Coronary artery (tissue), 2 donors: ENCODE data around the gene PRDM16.

ENCODE experiments used
- DNase-seq: peaks from one replicate; pipeline ENCODE4 v3.0.0-alpha.2; 2017; ENCODE audit warnings: low spot score
- H3K27ac ChIP-seq, 2 donors: fragments of 200-600 bp; sonication (generic); one replicate each; pipeline ENCODE4 v1.5.1; 2016 to 2019
- H3K4me3 ChIP-seq: fragments of 200-600 bp; sonication (generic); 2 replicates; pipeline ENCODE4 v1.5.1; 2016; ENCODE audit warnings: mild to moderate bottlenecking, moderate library complexity
- TF ChIP-seq, protein P1 (sequence below): fragments of 200-600 bp; sonication (generic); IDR thresholded peaks from one replicate; pipeline ENCODE4 v1.5.1; 2019; ENCODE audit warnings: antibody characterized with exemption

PRDM16 gene

DNA sequence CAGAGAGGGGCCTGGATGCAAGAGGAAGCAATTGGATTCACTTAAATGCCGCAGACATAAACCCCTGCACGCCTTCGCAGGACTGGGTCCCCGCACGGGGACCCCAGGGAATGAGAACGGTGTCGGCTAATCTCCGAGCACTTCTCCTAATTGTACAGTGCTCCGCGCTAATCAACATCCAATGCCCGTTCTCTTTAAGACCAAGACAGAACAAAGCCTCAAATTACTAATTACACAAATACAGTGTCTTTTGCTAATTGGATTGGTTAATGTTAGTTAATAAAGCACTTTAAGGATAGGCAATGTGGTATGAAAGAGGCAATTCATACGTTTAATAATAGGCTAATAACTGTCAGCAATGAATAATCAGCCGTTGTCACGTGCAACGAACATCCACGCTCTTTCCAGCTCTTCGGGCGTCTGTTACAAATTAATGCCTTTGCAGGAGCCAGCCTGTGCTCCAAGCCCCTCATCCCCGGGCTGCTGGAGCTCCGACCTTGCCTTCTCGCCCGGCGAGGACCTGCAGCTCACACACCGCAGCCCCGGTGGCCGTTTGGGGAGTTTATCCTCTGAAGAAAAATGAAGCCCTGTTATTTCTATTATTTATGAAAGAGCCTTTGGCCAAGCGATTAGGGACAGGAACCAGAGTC lies 157.8 kb downstream of the PRDM16 start:
- H3K4me3 ChIP-seq: no peak overlapping the region
- DNase-seq: no peak

DNA sequence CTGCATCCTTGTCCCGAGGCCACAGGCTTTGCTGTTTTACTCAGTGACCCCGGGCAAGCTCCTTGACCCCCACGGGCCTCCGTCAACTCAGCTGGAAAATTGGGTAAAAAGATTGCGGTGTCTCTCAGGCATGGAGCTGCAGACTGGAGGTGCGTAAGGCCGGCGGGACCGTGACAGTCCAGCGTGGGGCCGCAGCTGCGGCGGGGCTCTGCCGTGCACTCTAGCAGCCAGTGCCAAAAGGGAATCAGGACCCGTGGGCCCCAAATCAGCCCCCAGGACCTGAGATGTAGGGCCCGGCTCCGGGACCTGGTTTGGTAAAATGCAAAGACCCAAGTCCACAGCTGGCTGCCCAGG lies 158.3 kb downstream of the PRDM16 start:
- H3K27ac ChIP-seq: no peak overlapping the region
- DNase-seq: no peak

More for the DNA sequence above, 157.8 kb downstream of the PRDM16 start:
- TF ChIP-seq, protein P1, sequence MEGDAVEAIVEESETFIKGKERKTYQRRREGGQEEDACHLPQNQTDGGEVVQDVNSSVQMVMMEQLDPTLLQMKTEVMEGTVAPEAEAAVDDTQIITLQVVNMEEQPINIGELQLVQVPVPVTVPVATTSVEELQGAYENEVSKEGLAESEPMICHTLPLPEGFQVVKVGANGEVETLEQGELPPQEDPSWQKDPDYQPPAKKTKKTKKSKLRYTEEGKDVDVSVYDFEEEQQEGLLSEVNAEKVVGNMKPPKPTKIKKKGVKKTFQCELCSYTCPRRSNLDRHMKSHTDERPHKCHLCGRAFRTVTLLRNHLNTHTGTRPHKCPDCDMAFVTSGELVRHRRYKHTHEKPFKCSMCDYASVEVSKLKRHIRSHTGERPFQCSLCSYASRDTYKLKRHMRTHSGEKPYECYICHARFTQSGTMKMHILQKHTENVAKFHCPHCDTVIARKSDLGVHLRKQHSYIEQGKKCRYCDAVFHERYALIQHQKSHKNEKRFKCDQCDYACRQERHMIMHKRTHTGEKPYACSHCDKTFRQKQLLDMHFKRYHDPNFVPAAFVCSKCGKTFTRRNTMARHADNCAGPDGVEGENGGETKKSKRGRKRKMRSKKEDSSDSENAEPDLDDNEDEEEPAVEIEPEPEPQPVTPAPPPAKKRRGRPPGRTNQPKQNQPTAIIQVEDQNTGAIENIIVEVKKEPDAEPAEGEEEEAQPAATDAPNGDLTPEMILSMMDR: no peak
- H3K27ac ChIP-seq: no peak overlapping the region

DNA sequence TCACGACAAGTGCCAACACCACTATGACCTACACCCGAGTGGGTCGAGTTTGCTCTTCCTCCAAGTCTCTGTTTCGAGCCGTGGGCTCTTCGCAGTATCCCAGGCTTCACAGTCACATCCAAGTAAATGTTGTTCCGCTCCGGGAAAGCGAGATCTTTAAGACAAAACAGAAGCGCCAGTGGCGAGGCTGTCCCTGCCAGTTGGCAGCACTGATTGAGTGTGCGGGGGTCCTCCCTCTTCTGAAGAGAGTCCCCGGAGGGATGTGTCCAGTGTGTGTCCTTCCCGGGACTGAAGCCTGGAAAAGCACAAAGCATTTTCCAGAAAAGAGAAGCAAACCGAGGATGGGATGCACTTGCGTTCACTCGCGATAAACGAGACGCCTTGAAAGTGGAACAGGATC lies 158.9 kb downstream of the PRDM16 start:
- no peak for DNase-seq
- Histone ChIP-seq H3K4me3 (no peak overlapping the region), H3K27ac (no peak overlapping the region)
- TF ChIP-seq, protein P1: no peak

More for the DNA sequence above, 158.3 kb downstream of the PRDM16 start:
- H3K4me3 ChIP-seq: no peak overlapping the region
- TF ChIP-seq, protein P1: no peak

DNA sequence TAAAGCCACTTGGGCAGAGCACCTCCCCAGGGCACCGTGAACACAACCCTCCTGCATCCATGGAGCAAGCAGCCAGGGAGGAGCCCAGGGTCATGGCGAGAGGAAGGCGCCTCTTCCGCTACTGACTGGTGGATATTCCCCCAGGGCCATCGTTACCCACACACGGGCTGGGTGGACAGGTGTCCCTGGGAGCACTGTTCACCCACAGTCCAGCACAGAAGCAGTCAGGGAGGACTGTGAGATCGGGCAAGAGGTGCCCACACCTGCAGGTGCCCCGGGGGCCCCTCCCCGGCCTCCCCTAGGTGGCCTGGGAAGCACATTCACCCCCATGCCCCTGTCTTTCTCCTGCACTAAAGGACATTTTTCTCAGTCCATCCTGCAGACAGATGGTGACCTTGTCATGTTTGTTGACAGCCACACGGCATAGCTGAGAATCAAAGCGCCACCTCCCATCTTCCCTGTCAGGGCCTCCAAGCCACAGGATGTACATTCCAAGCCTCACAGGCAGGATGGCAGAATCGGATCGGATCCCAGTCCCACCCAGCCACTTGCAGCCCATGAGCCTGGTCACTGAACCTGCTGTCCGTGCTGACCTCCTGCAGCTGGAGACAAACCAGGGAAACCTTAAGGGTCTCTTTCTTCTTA lies 160.2 kb downstream of the PRDM16 start:
- Histone ChIP-seq H3K4me3 (no peak overlapping the region), H3K27ac (no peak overlapping the region)
- no peak for DNase-seq
- TF ChIP-seq, protein P1: no peak

DNA sequence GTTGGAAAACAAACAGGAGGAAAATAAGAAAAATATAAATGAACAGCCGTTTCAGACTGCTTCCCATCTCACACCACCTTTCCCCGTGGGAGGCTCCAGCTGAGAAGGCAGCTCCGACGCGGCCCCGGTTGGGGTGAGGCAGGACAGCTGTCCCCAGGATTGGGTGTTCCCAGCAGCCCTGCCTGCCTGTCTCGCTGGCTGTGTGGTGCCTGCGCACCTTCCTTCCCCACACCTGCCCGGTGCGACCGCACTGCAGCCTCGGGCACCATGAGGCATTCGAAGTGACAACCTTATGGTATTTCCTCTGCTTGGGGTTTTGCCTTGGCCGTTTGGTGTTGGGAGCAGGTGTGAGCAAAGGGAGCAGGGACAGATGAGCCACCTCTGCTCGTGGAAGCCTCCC lies 161.6 kb downstream of the PRDM16 start:
- TF ChIP-seq, protein P1: no peak
- DNase-seq: no peak
- H3K27ac ChIP-seq: no peak overlapping the region
- H3K4me3 ChIP-seq: no peak overlapping the region

DNA sequence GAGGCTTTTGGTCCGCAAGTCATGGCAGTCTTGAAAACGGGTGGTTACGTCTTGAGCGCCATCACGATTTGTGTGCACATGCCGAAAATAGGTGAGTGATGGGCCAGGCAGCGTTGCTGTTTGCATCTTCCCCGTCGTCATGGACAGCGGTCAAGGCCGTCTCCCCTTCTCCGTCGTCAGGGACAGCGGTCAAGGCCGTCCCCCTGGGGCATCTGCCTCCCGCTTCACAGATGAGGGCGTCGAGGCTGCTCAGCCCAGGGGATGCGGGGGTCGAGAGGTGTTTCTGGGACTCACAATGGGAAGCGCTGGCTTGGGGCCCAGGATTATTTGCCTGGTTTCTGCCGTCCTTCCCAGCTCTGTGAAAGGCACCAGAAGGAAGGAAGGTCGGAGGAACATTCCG lies 162.2 kb downstream of the PRDM16 start:
- DNase-seq: no peak
- H3K4me3 ChIP-seq: no peak overlapping the region
- H3K27ac ChIP-seq: no peak overlapping the region
- TF ChIP-seq, protein P1: no peak

DNA sequence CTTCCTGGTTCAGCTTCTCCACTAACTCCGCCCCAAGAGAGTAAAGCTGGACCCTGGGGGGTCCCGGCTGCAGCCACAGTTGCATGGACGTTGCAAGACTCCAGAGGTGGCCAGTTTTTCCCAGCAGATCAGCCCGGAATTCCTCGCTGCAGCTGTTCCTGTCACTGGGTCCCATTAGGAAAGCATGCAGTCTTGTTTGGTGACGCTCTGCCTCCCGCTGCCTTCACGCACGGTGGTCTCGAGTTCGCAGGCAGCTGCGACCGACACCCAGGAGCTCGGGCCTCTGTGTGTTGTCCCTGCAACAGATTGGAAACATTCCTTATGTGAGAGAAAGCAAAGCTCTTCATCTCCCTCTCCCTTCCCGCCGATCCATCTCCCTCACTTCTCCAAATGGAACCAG lies 162.8 kb downstream of the PRDM16 start:
- TF ChIP-seq, protein P1: no peak
- DNase-seq: no peak
- H3K4me3 ChIP-seq: no peak overlapping the region
- H3K27ac ChIP-seq: no peak overlapping the region
